GM12891 (cell line): ENCODE measurements around the gene FGF14.

Experiments
- DNase-seq: peaks from one replicate; pipeline ENCODE4 v3.0.0; 2011; ENCODE audit warnings: low spot score; ENCODE audit not compliant: insufficient read length
- FAIRE-seq: peaks from 2 replicates; lab custom pipeline; 2011; peaks lifted over from hg19 to GRCh38; lab: Jason Lieb, UNC
- PAX5 ChIP-seq: IDR thresholded peaks from 2 replicates; pipeline ENCODE4 v1.6.1; 2011; ENCODE audit warnings: low read length, moderate library complexity, mild to moderate bottlenecking; ENCODE audit not compliant: insufficient read depth, severe bottlenecking
- POLR2A ChIP-seq: IDR thresholded peaks from 2 replicates; pipeline ENCODE4 v1.6.1; 2011; ENCODE audit warnings: low read depth, low read length, control low read depth
- POLR2AphosphoS5 ChIP-seq: IDR thresholded peaks from 2 replicates; pipeline ENCODE4 v1.6.1; 2011; ENCODE audit warnings: low read depth, low read length, control low read depth
- POU2F2 ChIP-seq: IDR thresholded peaks from 2 replicates; pipeline ENCODE4 v1.6.1; 2011; ENCODE audit warnings: low read depth, mild to moderate bottlenecking, control low read depth, low read length, moderate library complexity
- SPI1 ChIP-seq: IDR thresholded peaks from 2 replicates; pipeline ENCODE4 v1.6.1; 2011; ENCODE audit warnings: low read depth, low read length, control low read depth
- TAF1 ChIP-seq: IDR thresholded peaks from 2 replicates; pipeline ENCODE4 v1.6.1; 2011; ENCODE audit warnings: low read depth, low read length, control low read depth

FGF14 gene

GRCh38 chr13:101711307-101712025, 690.4 kb downstream of the FGF14 start:
- FAIRE-seq (no peak), DNase-seq (no peak)
- TF ChIP-seq POLR2A: no peak

- no peak for FAIRE-seq
- TF ChIP-seq PAX5: no peak
- TF ChIP-seq SPI1: no peak
- no peak for TF ChIP-seq TAF1
- no peak for TF ChIP-seq POLR2AphosphoS5
- no peak for TF ChIP-seq POU2F2
- TF ChIP-seq POLR2A: no peak
- no peak for DNase-seq
Observed at GRCh38 chr13:101709952-101710351, 691.9 kb downstream of the FGF14 start.

- TF ChIP-seq TAF1 (no peak), POLR2AphosphoS5 (no peak), PAX5 (no peak), POU2F2 (no peak), SPI1 (no peak), POLR2A (no peak)
- FAIRE-seq: no peak
- no peak for DNase-seq
Observed at GRCh38 chr13:101708115-101708514, 693.7 kb downstream of the FGF14 start.

- FAIRE-seq (no peak), DNase-seq (no peak)
- TF ChIP-seq POLR2AphosphoS5: no peak
- TF ChIP-seq POU2F2: no peak
- TF ChIP-seq POLR2A: no peak
Observed at GRCh38 chr13:101707659-101708058, 694.2 kb downstream of the FGF14 start.

- TF ChIP-seq POU2F2: no peak
- TF ChIP-seq TAF1: no peak
- FAIRE-seq: no peak
- no peak for DNase-seq
Observed at GRCh38 chr13:101706651-101707050, 695.2 kb downstream of the FGF14 start.

- FAIRE-seq (no peak), DNase-seq (no peak)
- TF ChIP-seq SPI1 (no peak), POLR2A (no peak), POLR2AphosphoS5 (no peak), POU2F2 (no peak), PAX5 (no peak), TAF1 (no peak)
Observed at GRCh38 chr13:101703838-101704237, 698.0 kb downstream of the FGF14 start.

GRCh38 chr13:101703081-101703480, 698.8 kb downstream of the FGF14 start:
- FAIRE-seq (no peak), DNase-seq (no peak)
- TF ChIP-seq TAF1 (no peak), SPI1 (no peak), POLR2AphosphoS5 (no peak), POU2F2 (no peak), POLR2A (no peak), PAX5 (no peak)

- FAIRE-seq: no peak
- TF ChIP-seq PAX5: no peak
- TF ChIP-seq POU2F2: no peak
- no peak for TF ChIP-seq SPI1
- no peak for TF ChIP-seq POLR2A
- TF ChIP-seq TAF1: no peak
- no peak for TF ChIP-seq POLR2AphosphoS5
- DNase-seq: no peak
Observed at GRCh38 chr13:101700598-101700997, 701.2 kb downstream of the FGF14 start.

- FAIRE-seq: no peak
- TF ChIP-seq POLR2AphosphoS5 (no peak), POU2F2 (no peak), PAX5 (no peak), POLR2A (no peak), TAF1 (no peak), SPI1 (no peak)
- DNase-seq: no peak
Observed at GRCh38 chr13:101698400-101698799, 703.4 kb downstream of the FGF14 start.

- TF ChIP-seq POU2F2: no peak
- TF ChIP-seq PAX5: no peak
- TF ChIP-seq TAF1: no peak
- no peak for TF ChIP-seq POLR2AphosphoS5
- no peak for TF ChIP-seq POLR2A
- no peak for TF ChIP-seq SPI1
- DNase-seq (no peak), FAIRE-seq (no peak)
Observed at GRCh38 chr13:101697745-101698144, 704.1 kb downstream of the FGF14 start.

- DNase-seq (no peak), FAIRE-seq (no peak)
- TF ChIP-seq TAF1 (no peak), SPI1 (no peak), POU2F2 (no peak), POLR2AphosphoS5 (no peak), POLR2A (no peak), PAX5 (no peak)
Observed at GRCh38 chr13:101695870-101696516, 705.9 kb downstream of the FGF14 start.
